ENCODE measurements around the gene RMI2.
A peak's percentile ranks its signal among the peaks of the same experiment; 100 is the strongest.

RMI2 gene

DNA sequence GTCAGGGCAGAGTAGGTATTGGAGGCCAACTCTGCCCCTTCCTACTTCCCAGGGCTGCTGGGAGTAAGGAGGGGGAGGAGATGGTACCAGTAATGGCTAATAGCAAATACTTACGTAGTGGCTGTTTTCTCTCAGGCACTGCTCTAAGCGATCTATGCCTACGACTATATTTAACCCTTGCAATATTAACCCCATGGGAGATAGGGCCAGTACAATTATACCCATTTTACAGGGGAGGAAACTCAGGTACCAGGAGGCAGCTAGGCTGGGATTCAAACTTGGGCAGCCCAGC, 50.6 kb downstream of the RMI2 start (continued):
- TF ChIP-seq REST (tag by site-specific recombination; IDR thresholded peaks at IDR 0.05) (no peak), PRDM10 (tag by site-specific recombination; IDR thresholded peaks at IDR 0.05) (no peak), GLIS2 (tag by site-specific recombination; IDR thresholded peaks at IDR 0.05) (no peak), ZNF423 (tag by site-specific recombination; IDR thresholded peaks at IDR 0.05) (no peak), GLIS1 (tag by site-specific recombination; IDR thresholded peaks at IDR 0.05) (no peak), ZNF169 (tag by site-specific recombination; IDR thresholded peaks at IDR 0.05) (no peak), ZNF341 (tag by site-specific recombination; IDR thresholded peaks at IDR 0.05; ENCODE audit: low read depth) (no peak), ZNF660 (tag by site-specific recombination; IDR thresholded peaks at IDR 0.05) (no peak), ZNF548 (tag by site-specific recombination; IDR thresholded peaks at IDR 0.05) (no peak), ZNF114 (tag by site-specific recombination; IDR thresholded peaks at IDR 0.05) (no peak)
- TF ChIP-seq, protein P1, sequence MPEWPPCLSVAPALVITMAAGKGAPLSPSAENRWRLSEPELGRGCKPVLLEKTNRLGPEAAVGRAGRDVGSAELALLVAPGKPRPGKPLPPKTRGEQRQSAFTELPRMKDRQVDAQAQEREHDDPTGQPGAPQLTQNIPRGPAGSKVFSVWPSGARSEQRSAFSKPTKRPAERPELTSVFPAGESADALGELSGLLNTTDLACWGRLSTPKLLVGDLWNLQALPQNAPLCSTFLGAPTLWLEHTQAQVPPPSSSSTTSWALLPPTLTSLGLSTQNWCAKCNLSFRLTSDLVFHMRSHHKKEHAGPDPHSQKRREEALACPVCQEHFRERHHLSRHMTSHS (tag by site-specific recombination; IDR thresholded peaks at IDR 0.05), result no peak
- TF ChIP-seq, protein P2, sequence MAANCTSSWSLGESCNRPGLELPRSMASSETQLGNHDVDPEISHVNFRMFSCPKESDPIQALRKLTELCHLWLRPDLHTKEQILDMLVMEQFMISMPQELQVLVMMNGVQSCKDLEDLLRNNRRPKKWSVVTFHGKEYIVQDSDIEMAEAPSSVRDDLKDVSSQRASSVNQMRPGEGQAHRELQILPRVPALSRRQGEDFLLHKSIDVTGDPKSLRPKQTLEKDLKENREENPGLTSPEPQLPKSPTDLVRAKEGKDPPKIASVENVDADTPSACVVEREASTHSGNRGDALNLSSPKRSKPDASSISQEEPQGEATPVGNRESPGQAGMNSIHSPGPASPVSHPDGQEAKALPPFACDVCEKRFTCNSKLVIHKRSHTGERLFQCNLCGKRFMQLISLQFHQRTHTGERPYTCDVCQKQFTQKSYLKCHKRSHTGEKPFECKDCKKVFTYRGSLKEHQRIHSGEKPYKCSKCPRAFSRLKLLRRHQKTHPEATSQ (tag by site-specific recombination; IDR thresholded peaks at IDR 0.05), result no peak

GRCh38 chr16:11396241-11397048, 51.2 kb downstream of the RMI2 start:
- Histone ChIP-seq H3K9me3 (ENCODE audit: control insufficient read depth, insufficient read depth, low read depth, low read length) (no peaks in the 10 kb centered on the region), H3K27ac (ENCODE audit: extremely low read depth, low read depth, low read length) (no peak overlapping the region), H3K36me3 (ENCODE audit: control insufficient read depth in 2 of 2, insufficient read depth in 1 of 2, low read length in 2 of 2) (no peaks in the 10 kb centered on the region), H3K4me1 (ENCODE audit: control insufficient read depth, insufficient read depth, low read length) (no peaks in the 10 kb centered on the region), H3K4me3 (ENCODE audit: low read depth, low read length) (no peak overlapping the region)
- ChIA-PET POLR2A (no interaction called here), CTCF (interaction anchor here (0.5 to 4.1 kb wide), 36 partner anchors 10 to 671 kb away, joined by 3 to 52 read pairs (median 3); no protein-coding TSS in a partner anchor)
- TF ChIP-seq PRDM1 (tag by site-specific recombination; IDR thresholded peaks at IDR 0.05), result no peak
- TF ChIP-seq HIC1 (tag by site-specific recombination; IDR thresholded peaks at IDR 0.05), result no peak
- TF ChIP-seq ZNF140 (tag by site-specific recombination; IDR thresholded peaks at IDR 0.05), result no peak
- TF ChIP-seq, protein P3, sequence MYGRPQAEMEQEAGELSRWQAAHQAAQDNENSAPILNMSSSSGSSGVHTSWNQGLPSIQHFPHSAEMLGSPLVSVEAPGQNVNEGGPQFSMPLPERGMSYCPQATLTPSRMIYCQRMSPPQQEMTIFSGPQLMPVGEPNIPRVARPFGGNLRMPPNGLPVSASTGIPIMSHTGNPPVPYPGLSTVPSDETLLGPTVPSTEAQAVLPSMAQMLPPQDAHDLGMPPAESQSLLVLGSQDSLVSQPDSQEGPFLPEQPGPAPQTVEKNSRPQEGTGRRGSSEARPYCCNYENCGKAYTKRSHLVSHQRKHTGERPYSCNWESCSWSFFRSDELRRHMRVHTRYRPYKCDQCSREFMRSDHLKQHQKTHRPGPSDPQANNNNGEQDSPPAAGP (tag by site-specific recombination; IDR thresholded peaks at IDR 0.05), result peak; percentile 50; the same call in 1 of the 2 replicates
- no peak for TF ChIP-seq ZNF658 (tag by site-specific recombination; IDR thresholded peaks at IDR 0.05)
- TF ChIP-seq ZNF561 (tag by site-specific recombination; IDR thresholded peaks at IDR 0.05; ENCODE audit: borderline replicate concordance), result no peak
- TF ChIP-seq, protein P4, sequence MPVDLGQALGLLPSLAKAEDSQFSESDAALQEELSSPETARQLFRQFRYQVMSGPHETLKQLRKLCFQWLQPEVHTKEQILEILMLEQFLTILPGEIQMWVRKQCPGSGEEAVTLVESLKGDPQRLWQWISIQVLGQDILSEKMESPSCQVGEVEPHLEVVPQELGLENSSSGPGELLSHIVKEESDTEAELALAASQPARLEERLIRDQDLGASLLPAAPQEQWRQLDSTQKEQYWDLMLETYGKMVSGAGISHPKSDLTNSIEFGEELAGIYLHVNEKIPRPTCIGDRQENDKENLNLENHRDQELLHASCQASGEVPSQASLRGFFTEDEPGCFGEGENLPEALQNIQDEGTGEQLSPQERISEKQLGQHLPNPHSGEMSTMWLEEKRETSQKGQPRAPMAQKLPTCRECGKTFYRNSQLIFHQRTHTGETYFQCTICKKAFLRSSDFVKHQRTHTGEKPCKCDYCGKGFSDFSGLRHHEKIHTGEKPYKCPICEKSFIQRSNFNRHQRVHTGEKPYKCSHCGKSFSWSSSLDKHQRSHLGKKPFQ (tag by site-specific recombination; IDR thresholded peaks at IDR 0.05), result no peak
- TF ChIP-seq ATF2 (tag by site-specific recombination; IDR thresholded peaks at IDR 0.05; ENCODE audit: low read depth), result no peak
